ENCODE data around the gene COPB2. TPM values are rescaled to one million over a fixed set of nuclear protein-coding genes. Genes with fewer than 3 reads are reported as not detected.
A peak's percentile ranks its signal among the peaks of the same experiment; 100 is the strongest.

Gene COPB2
- total RNA-seq, 3 donors from 2014 or later (not counting 1 experiment from before 2014, with no cell fraction given): 34.7 to 50.2 (median 42.4) TPM

DNA sequence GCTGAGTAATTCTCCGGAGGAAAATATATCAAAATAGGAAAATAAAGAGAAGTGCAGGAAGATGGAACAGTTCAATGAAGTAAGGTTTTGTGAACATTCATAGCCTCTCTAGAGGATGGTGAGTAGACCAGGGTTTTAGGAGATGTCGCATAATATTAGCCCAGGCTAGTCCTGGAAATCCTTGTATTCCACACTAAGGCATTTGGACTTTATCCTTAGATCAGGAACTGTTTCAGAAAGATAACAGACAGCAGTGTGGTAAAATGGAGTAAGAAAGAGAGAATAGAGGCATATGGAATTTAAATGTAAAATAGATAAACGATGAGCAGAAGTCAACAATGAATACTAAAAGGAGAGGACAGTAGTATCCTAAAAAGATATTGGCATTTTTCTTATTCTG lies 12.1 kb downstream of the COPB2 start:
- 100% methylated on average over 3 of the region's 3 CpGs for WGBS (ENCODE audit: insufficient coverage)
- intact Hi-C loops (cut with micrococcal nuclease): no loop called here
- Histone ChIP-seq H3K27me3 (ENCODE audit: control insufficient read depth, insufficient read depth, low read length) (no peaks in the 10 kb centered on the region), H3K4me1 (ENCODE audit: control insufficient read depth, insufficient read depth, low read length) (no peaks in the 10 kb centered on the region), H3K4me3 (ENCODE audit: low read length) (no peak overlapping the region), H3K36me3 (ENCODE audit: control insufficient read depth, insufficient read depth, low read length) (peaks cover 83% of the 10 kb centered on the region), H3K27ac (ENCODE audit: low read length) (no peak overlapping the region), H3K9me3 (ENCODE audit: control insufficient read depth, insufficient read depth, low read length) (no peaks in the 10 kb centered on the region)
- Mint-ChIP-seq H3K36me3 (peaks cover 28% of the 10 kb centered on the region), H3K9me3 (no peaks in the 10 kb centered on the region), H3K4me3 (no peak overlapping the region), H3K27ac (no peak overlapping the region), H3K4me1 (peaks cover 12 to 15% of the 10 kb centered on the region in 2 donors), H3K27me3 (ENCODE audit: low read depth in 2 of 2) (no peaks in the 10 kb centered on the region)
- ATAC-seq (no peak), DNase-seq (no peak)
- TF ChIP-seq, protein P1, sequence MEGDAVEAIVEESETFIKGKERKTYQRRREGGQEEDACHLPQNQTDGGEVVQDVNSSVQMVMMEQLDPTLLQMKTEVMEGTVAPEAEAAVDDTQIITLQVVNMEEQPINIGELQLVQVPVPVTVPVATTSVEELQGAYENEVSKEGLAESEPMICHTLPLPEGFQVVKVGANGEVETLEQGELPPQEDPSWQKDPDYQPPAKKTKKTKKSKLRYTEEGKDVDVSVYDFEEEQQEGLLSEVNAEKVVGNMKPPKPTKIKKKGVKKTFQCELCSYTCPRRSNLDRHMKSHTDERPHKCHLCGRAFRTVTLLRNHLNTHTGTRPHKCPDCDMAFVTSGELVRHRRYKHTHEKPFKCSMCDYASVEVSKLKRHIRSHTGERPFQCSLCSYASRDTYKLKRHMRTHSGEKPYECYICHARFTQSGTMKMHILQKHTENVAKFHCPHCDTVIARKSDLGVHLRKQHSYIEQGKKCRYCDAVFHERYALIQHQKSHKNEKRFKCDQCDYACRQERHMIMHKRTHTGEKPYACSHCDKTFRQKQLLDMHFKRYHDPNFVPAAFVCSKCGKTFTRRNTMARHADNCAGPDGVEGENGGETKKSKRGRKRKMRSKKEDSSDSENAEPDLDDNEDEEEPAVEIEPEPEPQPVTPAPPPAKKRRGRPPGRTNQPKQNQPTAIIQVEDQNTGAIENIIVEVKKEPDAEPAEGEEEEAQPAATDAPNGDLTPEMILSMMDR (IDR thresholded peaks at IDR 0.05): no peak

DNA sequence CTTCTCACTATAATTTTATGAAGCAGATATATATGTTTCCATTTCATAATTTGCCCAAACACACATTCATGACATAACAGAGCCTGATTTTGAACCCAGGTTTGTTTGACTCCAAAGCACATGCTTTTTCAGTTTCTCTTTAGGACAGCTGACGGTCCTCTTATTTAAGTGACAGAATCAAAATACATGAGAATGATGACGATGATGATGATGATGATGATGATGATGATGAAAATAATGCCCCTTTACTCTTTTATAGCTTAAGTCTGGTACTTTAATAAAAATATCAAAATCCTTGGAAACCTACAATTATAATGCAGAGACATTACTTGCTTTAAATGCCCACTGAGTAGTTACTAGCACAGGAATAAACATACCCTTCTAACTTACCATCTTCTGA lies 15.3 kb downstream of the COPB2 start:
- ATAC-seq: no peak
- Histone ChIP-seq H3K27ac (ENCODE audit: low read length) (no peak overlapping the region), H3K27me3 (ENCODE audit: control insufficient read depth, insufficient read depth, low read length) (no peaks in the 10 kb centered on the region), H3K4me3 (ENCODE audit: low read length) (no peak overlapping the region), H3K4me1 (ENCODE audit: control insufficient read depth, insufficient read depth, low read length) (no peaks in the 10 kb centered on the region), H3K36me3 (ENCODE audit: control insufficient read depth, insufficient read depth, low read length) (peaks cover 95% of the 10 kb centered on the region), H3K9me3 (ENCODE audit: control insufficient read depth, insufficient read depth, low read length) (no peaks in the 10 kb centered on the region)
- Mint-ChIP-seq H3K4me1 (peaks cover 0 to 1% of the 10 kb centered on the region in 2 donors), H3K36me3 (peaks cover 47% of the 10 kb centered on the region), H3K27ac (no peak overlapping the region), H3K9me3 (no peaks in the 10 kb centered on the region), H3K27me3 (ENCODE audit: low read depth in 2 of 2) (no peaks in the 10 kb centered on the region), H3K4me3 (no peak overlapping the region)
- no CpG with 5 or more reads among the region's 2 CpGs for WGBS (ENCODE audit: insufficient coverage)
- TF ChIP-seq, protein P1 (IDR thresholded peaks at IDR 0.05): no peak
- DNase-seq: no peak
- intact Hi-C loops (cut with micrococcal nuclease): no loop called here

DNA sequence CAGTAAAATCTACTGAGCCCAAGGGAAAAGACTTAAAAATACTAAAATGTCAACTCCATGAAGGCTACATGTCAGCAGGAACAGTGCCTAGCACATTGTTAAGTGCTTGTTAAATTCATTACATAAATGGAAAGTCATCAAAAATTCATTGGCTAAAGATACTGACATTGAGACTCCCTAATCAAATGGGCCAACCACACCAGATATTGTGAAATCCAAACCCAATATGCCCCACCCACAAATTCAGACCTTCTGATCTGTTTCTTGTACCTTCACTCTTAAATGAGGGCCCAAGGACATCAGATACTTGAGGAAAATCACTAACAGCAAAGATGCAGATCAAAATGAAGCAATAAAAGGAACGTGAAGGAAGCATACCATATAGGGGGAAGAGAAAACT lies 24.9 kb downstream of the COPB2 start:
- no peaks in the 10 kb centered on the region for H3K27me3 ChIP-seq (ENCODE audit: control insufficient read depth, insufficient read depth, low read length)
- WGBS (ENCODE audit: insufficient coverage): no CpG with 5 or more reads among the region's 1 CpG

DNA sequence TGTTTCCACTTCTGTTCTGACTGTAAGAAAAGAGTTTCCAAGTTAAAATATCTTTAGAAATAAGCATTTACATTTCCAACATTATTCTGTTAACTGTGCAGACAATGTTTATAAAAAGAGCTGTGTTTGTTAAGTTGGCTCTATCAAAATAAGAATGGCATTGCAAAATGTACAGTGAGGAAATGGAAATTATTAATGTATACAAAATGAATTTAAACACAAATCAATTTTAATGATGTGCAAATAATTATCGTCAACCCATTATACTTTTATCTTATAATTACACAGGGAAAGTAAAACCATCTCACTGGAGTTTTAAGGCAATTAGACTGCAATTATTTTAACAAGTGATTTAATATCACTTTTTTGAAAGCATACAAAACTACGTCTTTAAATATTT lies 28.2 kb downstream of the COPB2 start:
- Mint-ChIP-seq H3K27ac (peak overlapping the region in 1 of 2 donors; percentile 48), H3K27me3 (ENCODE audit: low read depth in 2 of 2) (no peaks in the 10 kb centered on the region), H3K36me3 (peaks cover 32% of the 10 kb centered on the region), H3K4me1 (peaks cover 3 to 5% of the 10 kb centered on the region in 2 donors), H3K9me3 (no peaks in the 10 kb centered on the region), H3K4me3 (no peak overlapping the region)
- DNase-seq: no peak
- intact Hi-C loops (cut with micrococcal nuclease): no loop called here
- Histone ChIP-seq H3K4me1 (ENCODE audit: control insufficient read depth, insufficient read depth, low read length) (no peaks in the 10 kb centered on the region), H3K4me3 (ENCODE audit: low read length) (no peak overlapping the region), H3K27ac (ENCODE audit: low read length) (no peak overlapping the region), H3K27me3 (ENCODE audit: control insufficient read depth, insufficient read depth, low read length) (no peaks in the 10 kb centered on the region), H3K9me3 (ENCODE audit: control insufficient read depth, insufficient read depth, low read length) (no peaks in the 10 kb centered on the region), H3K36me3 (ENCODE audit: control insufficient read depth, insufficient read depth, low read length) (peaks cover 95% of the 10 kb centered on the region)
- TF ChIP-seq, protein P1 (IDR thresholded peaks at IDR 0.05): no peak
- WGBS (ENCODE audit: insufficient coverage): 100% methylated on average over 1 of the region's 2 CpGs
- ATAC-seq: no peak

More for the DNA sequence above, 24.9 kb downstream of the COPB2 start:
- H3K27me3 Mint-ChIP-seq (ENCODE audit: low read depth in 2 of 2): no peaks in the 10 kb centered on the region
- no peak overlapping the region for H3K4me3 Mint-ChIP-seq
- peaks cover 98% of the 10 kb centered on the region for H3K36me3 ChIP-seq (ENCODE audit: control insufficient read depth, insufficient read depth, low read length)
- TF ChIP-seq, protein P1 (IDR thresholded peaks at IDR 0.05): no peak
- intact Hi-C loops (cut with micrococcal nuclease): no loop called here
- H3K27ac ChIP-seq (ENCODE audit: low read length): no peak overlapping the region
- H3K4me1 ChIP-seq (ENCODE audit: control insufficient read depth, insufficient read depth, low read length): no peaks in the 10 kb centered on the region
- H3K27ac Mint-ChIP-seq: no peak overlapping the region
- H3K4me1 Mint-ChIP-seq: peaks cover 0 to 5% of the 10 kb centered on the region in 2 donors
- no peak overlapping the region for H3K4me3 ChIP-seq (ENCODE audit: low read length)
- H3K9me3 Mint-ChIP-seq: no peaks in the 10 kb centered on the region
- H3K9me3 ChIP-seq (ENCODE audit: control insufficient read depth, insufficient read depth, low read length): no peaks in the 10 kb centered on the region
- ATAC-seq (no peak), DNase-seq (no peak)
- H3K36me3 Mint-ChIP-seq: peaks cover 27% of the 10 kb centered on the region
